Peyer's patch (tissue), 4 donors: ENCODE measurements around the gene OR8G5. TPM values are rescaled to one million over a fixed set of nuclear protein-coding genes. Genes with fewer than 3 reads are reported as not detected.

Experiments used
- DNase-seq, 3 donors: peaks; one replicate each; pipeline ENCODE4 v3.0.0-alpha.2; 2017 to 2019
- H3K27ac ChIP-seq, 4 donors: fragments of 200-600 bp; sonication (generic); one replicate each; pipeline ENCODE4 v1.5.1; 2016 to 2019
- H3K27me3 ChIP-seq, 2 donors: fragments of 200-600 bp; sonication (generic); one replicate each; pipeline ENCODE4 v1.5.1; 2019
- H3K36me3 ChIP-seq, 3 donors: fragments of 200-600 bp; sonication (generic); one replicate each; pipeline ENCODE4 v1.5.1; 2016 to 2019
- H3K4me1 ChIP-seq, 4 donors: fragments of 200-600 bp; sonication (generic); one replicate each; pipeline ENCODE4 v1.5.1; 2016 to 2019
- H3K4me3 ChIP-seq, 4 donors: fragments of 200-600 bp; sonication (generic); 1 replicate in 3 of 4; 2 replicates in 1 of 4; pipeline ENCODE4 v1.5.1; 2016 to 2019; ENCODE audit warnings: mild to moderate bottlenecking in 1 of 4
- H3K9me3 ChIP-seq, 4 donors: fragments of 200-600 bp; sonication (generic); one replicate each; pipeline ENCODE4 v1.5.1; 2016 to 2019; ENCODE audit warnings: mild to moderate bottlenecking in 1 of 4
- CTCF ChIP-seq, 6 experiments: fragments of 450-650 bp in 4 of 6; fragments of 200-600 bp in 2 of 6; sonication (generic) in 1 of 6; IDR thresholded peaks; one replicate each; pipeline ENCODE4 v1.5.1; 2017 to 2019; ENCODE audit warnings: antibody characterized with exemption in 6 of 6, mild to moderate bottlenecking in 3 of 6, moderate library complexity in 1 of 6
- POLR2A ChIP-seq, 2 donors: fragments of 450-650 bp; IDR thresholded peaks; one replicate each; pipeline ENCODE4 v1.5.1; 2017; ENCODE audit warnings: antibody characterized with exemption in 2 of 2, mild to moderate bottlenecking in 2 of 2, moderate library complexity in 2 of 2
- total RNA-seq, 4 donors: library from RNA; depleted of rRNA; stranded (reverse); fragments of >200 nt; gene quantifications; one replicate each; pipeline ENCODE4 v1.1.0, GENCODE V29; 2016

Gene OR8G5
- total RNA-seq, result not detected

DNA sequence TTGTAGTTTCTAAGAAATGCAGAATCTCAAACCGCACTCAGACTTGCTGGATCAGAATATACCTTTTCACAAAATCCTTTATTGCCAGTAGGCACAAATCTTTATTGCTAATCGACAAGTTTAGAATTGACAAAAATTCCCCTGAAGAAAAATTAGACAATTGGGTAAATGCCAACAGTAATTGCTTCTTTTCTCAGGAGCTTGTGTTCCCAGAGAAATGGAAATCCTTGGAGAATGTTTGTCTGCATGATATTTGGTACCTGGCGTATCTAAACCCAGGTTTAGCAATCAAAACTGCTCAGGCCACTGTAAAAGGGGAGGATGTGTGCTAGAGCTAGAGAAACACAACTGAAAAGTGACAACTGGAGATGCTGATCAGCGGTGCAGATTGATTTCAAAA lies at the start of gene OR8G5:
Gene OR8G5 (plus strand): TSS at position 301 of the 400 bp plus-strand sequence. CDS start 8,556 bp downstream, outside the sequence.
- Histone ChIP-seq H3K4me1 (no peaks in the 10 kb centered on the region), H3K27ac (no peak within 1 kb of the TSS), H3K27me3 (no peaks in the 10 kb centered on the region), H3K4me3 (no peak within 1 kb of the TSS), H3K9me3 (no peaks in the 10 kb centered on the region), H3K36me3 (no peaks in the 10 kb centered on the region)
- TF ChIP-seq POLR2A (IDR thresholded peaks at IDR 0.05) (no peak), CTCF (IDR thresholded peaks at IDR 0.05) (no peak)
- DNase-seq, result no peak

- no peaks in the 10 kb centered on the region for H3K36me3 ChIP-seq
- H3K27me3 ChIP-seq, result no peaks in the 10 kb centered on the region
- DNase-seq, result no peak
- no peak overlapping the region for H3K27ac ChIP-seq
- H3K9me3 ChIP-seq, result no peaks in the 10 kb centered on the region
- no peak for TF ChIP-seq POLR2A (IDR thresholded peaks at IDR 0.05)
- no peak for TF ChIP-seq CTCF (IDR thresholded peaks at IDR 0.05)
- no peaks in the 10 kb centered on the region for H3K4me1 ChIP-seq
- no peak overlapping the region for H3K4me3 ChIP-seq
Measured at GRCh38 chr11:124207102-124207792, 48.9 kb upstream of the OR8G5 start.

- Histone ChIP-seq H3K27me3 (no peaks in the 10 kb centered on the region), H3K4me3 (no peak overlapping the region), H3K27ac (no peak overlapping the region), H3K36me3 (no peaks in the 10 kb centered on the region), H3K4me1 (no peaks in the 10 kb centered on the region), H3K9me3 (no peaks in the 10 kb centered on the region)
- DNase-seq, result no peak
- TF ChIP-seq CTCF (IDR thresholded peaks at IDR 0.05) (no peak), POLR2A (IDR thresholded peaks at IDR 0.05) (no peak)
Measured at GRCh38 chr11:124209824-124210357, 46.3 kb upstream of the OR8G5 start.

DNA sequence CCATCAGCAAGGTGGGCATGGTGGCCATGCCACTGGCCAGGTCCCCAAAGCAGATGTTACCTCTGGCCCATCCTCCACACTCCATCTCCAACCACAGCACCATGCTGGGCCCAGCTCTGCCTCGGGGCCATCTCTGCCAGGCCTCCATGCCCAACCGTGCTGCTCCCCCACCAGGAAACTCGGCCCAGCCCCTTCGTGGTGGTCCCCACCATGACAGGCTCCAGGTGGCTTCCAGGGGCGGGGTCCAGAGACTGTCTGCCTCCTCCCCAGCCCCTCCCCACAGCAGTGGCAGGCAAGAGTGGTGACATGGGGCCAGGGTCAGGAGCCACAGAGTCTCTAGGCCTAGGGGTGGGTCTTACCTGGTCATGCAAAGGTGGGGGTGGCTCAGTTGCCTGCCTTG lies 45.8 kb upstream of the OR8G5 start:
- Histone ChIP-seq H3K36me3 (no peaks in the 10 kb centered on the region), H3K27ac (no peak overlapping the region), H3K27me3 (no peaks in the 10 kb centered on the region), H3K9me3 (no peaks in the 10 kb centered on the region), H3K4me3 (no peak overlapping the region), H3K4me1 (no peaks in the 10 kb centered on the region)
- no peak for TF ChIP-seq POLR2A (IDR thresholded peaks at IDR 0.05)
- no peak for TF ChIP-seq CTCF (IDR thresholded peaks at IDR 0.05)
- DNase-seq, result no peak

GRCh38 chr11:124211321-124211720 lies 44.9 kb upstream of the OR8G5 start:
- Histone ChIP-seq H3K36me3 (no peaks in the 10 kb centered on the region), H3K4me3 (no peak overlapping the region), H3K27ac (no peak overlapping the region), H3K4me1 (no peaks in the 10 kb centered on the region), H3K27me3 (no peaks in the 10 kb centered on the region), H3K9me3 (no peaks in the 10 kb centered on the region)
- no peak for TF ChIP-seq POLR2A (IDR thresholded peaks at IDR 0.05)
- TF ChIP-seq CTCF (IDR thresholded peaks at IDR 0.05), result no peak
- no peak for DNase-seq
